Keratinocyte (primary cell): ENCODE data around the gene CPLX3. TPM values are rescaled to one million over a fixed set of nuclear protein-coding genes. Genes with fewer than 3 reads are reported as not detected.

Experiments used
- DNase-seq: peaks from one replicate; pipeline ENCODE4 v3.0.0-alpha.2; 2011; ENCODE audit warnings: low read depth, missing footprints, low spot score
- FAIRE-seq: peaks from 2 replicates; lab custom pipeline; 2011; peaks lifted over from hg19 to GRCh38; lab: Jason Lieb, UNC
- H2AFZ ChIP-seq: 2 replicates; pipeline ENCODE4 v1.6.0; 2012; ENCODE audit warnings: low read length, control low read depth, inconsistent platforms; ENCODE audit not compliant: control insufficient read depth
- H3K27ac ChIP-seq: 2 replicates; pipeline ENCODE4 v1.5.1; 2011; ENCODE audit warnings: low read length; ENCODE audit not compliant: control insufficient read depth, insufficient read depth
- H3K27me3 ChIP-seq: 3 replicates; pipeline ENCODE4 v1.6.0; 2011; ENCODE audit warnings: low read length; ENCODE audit not compliant: control insufficient read depth, insufficient read depth; ENCODE audit errors: extremely low read depth
- H3K36me3 ChIP-seq, 2 experiments: 2 replicates in 1 of 2; 3 replicates in 1 of 2; pipeline ENCODE4 v1.5.1; 2011; ENCODE audit warnings: low read length in 2 of 2, mild to moderate bottlenecking in 1 of 2; ENCODE audit not compliant: control insufficient read depth in 2 of 2, insufficient read depth in 2 of 2; ENCODE audit errors: extremely low read depth in 1 of 2
- H3K4me1 ChIP-seq: 3 replicates; pipeline ENCODE4 v1.5.1; 2011; ENCODE audit warnings: low read length; ENCODE audit not compliant: control insufficient read depth, insufficient read depth; ENCODE audit errors: extremely low read depth
- H3K4me2 ChIP-seq: 3 replicates; pipeline ENCODE4 v1.6.0; 2011; ENCODE audit warnings: low read depth, low read length; ENCODE audit not compliant: control insufficient read depth, insufficient read depth; ENCODE audit errors: extremely low read depth
- H3K4me3 ChIP-seq, 3 experiments: fragments of 200-600 bp in 1 of 3; sonication (generic) in 1 of 3; 2 replicates in 2 of 3; 3 replicates in 1 of 3; pipeline ENCODE4 v1.5.1; 2011 to 2016; ENCODE audit warnings: low read length in 3 of 3, mild to moderate bottlenecking in 3 of 3, control low read depth in 2 of 3, inconsistent platforms in 1 of 3, low read depth in 1 of 3, mixed read lengths in 1 of 3, mixed run types in 1 of 3, moderate library complexity in 1 of 3; ENCODE audit not compliant: control insufficient read depth in 2 of 3, insufficient read depth in 2 of 3; ENCODE audit errors: extremely low read depth in 1 of 3
- H3K79me2 ChIP-seq: 2 replicates; pipeline ENCODE4 v1.6.0; 2012; ENCODE audit warnings: low read length; ENCODE audit not compliant: control insufficient read depth, insufficient read depth
- H3K9ac ChIP-seq: 3 replicates; pipeline ENCODE4 v1.6.0; 2011; ENCODE audit warnings: low read length; ENCODE audit not compliant: control insufficient read depth, insufficient read depth; ENCODE audit errors: extremely low read depth
- H3K9me1 ChIP-seq: 3 replicates; pipeline ENCODE4 v1.6.0; 2011; ENCODE audit warnings: low read length; ENCODE audit not compliant: control insufficient read depth, insufficient read depth; ENCODE audit errors: extremely low read depth
- H3K9me3 ChIP-seq: 2 replicates; pipeline ENCODE4 v1.5.1; 2012; ENCODE audit warnings: low read depth, low read length; ENCODE audit not compliant: control insufficient read depth
- H4K20me1 ChIP-seq: 3 replicates; pipeline ENCODE4 v1.6.0; 2011; ENCODE audit warnings: low read length; ENCODE audit not compliant: control insufficient read depth, insufficient read depth; ENCODE audit errors: extremely low read depth
- EZH2 ChIP-seq: IDR thresholded peaks from one replicate; pipeline ENCODE4 v1.6.1; 2012; ENCODE audit warnings: inconsistent platforms, mild to moderate bottlenecking, low read length, moderate library complexity
- dilution Hi-C: fragments of 300-500 bp; cut with MboI; formaldehyde crosslinking; loops from one replicate; pipeline ENCODE4 v1.7.0; 2020; ENCODE audit warnings: low sequenced_read_pairs; ENCODE audit not compliant: extremely low pct_ligation_motif_present
- polyA plus RNA-seq, 5 experiments: library from polyadenylated mRNA; depleted of rRNA in 3 of 5; stranded (reverse) in 3 of 5; stranded (forward) in 1 of 5; unstranded in 1 of 5; fragments of >200 nt; gene quantifications; 1 replicate in 1 of 5; 2 replicates in 3 of 5; 3 replicates in 1 of 5; pipeline versions ENCODE4 v1.2.1 to v1.2.3, GENCODE V29; 2011 to 2012; ENCODE audit warnings: missing spikeins in 2 of 5, low read depth in 1 of 5, low replicate concordance in 1 of 5
- TF ChIP-seq, protein P1 (sequence below), 3 experiments: IDR thresholded peaks in 1 of 3; conservative IDR thresholded peaks in 1 of 3; optimal IDR thresholded peaks in 1 of 3; 2 replicates in 2 of 3; 3 replicates in 1 of 3; pipeline versions ENCODE3 to v1.5.1; 2011; ENCODE audit warnings: low read length in 3 of 3, mild to moderate bottlenecking in 3 of 3, moderate library complexity in 2 of 3, control low read depth in 1 of 3, inconsistent platforms in 1 of 3; ENCODE audit not compliant: insufficient read depth in 2 of 3; ENCODE audit errors: extremely low read depth in 1 of 3

The CPLX3 gene
- polyA plus RNA-seq, 1 donor (not counting 4 experiments of a cell fraction or from before 2014, with no cell fraction given) = not detected

GRCh38 chr15:74798388-74799254 lies 27.8 kb upstream of the CPLX3 start:
- Histone ChIP-seq H3K4me1 (peaks cover 34% of the 10 kb centered on the region), H3K79me2 (peaks cover 35% of the 10 kb centered on the region), H3K9ac (no peak overlapping the region), H3K27ac (peak overlapping the region; percentile 98), H3K4me3 (no peak overlapping the region), H3K9me1 (peaks cover 7% of the 10 kb centered on the region), H3K9me3 (no peaks in the 10 kb centered on the region), H3K27me3 (no peaks in the 10 kb centered on the region), H3K4me2 (no peak overlapping the region), H3K36me3 (peaks cover 27 to 29% of the 10 kb centered on the region in 2 experiments), H2AFZ (no peak overlapping the region), H4K20me1 (peaks cover 8% of the 10 kb centered on the region)
- TF ChIP-seq EZH2 = no peak
- TF ChIP-seq, protein P1, sequence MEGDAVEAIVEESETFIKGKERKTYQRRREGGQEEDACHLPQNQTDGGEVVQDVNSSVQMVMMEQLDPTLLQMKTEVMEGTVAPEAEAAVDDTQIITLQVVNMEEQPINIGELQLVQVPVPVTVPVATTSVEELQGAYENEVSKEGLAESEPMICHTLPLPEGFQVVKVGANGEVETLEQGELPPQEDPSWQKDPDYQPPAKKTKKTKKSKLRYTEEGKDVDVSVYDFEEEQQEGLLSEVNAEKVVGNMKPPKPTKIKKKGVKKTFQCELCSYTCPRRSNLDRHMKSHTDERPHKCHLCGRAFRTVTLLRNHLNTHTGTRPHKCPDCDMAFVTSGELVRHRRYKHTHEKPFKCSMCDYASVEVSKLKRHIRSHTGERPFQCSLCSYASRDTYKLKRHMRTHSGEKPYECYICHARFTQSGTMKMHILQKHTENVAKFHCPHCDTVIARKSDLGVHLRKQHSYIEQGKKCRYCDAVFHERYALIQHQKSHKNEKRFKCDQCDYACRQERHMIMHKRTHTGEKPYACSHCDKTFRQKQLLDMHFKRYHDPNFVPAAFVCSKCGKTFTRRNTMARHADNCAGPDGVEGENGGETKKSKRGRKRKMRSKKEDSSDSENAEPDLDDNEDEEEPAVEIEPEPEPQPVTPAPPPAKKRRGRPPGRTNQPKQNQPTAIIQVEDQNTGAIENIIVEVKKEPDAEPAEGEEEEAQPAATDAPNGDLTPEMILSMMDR (optimal IDR thresholded peaks at IDR 0.05 in 1 of 3, IDR thresholded peaks at IDR 0.05 in 1 of 3, conservative IDR thresholded peaks at IDR 0.05 in 1 of 3; ENCODE audit: extremely low read depth in 1 of 3, insufficient read depth in 2 of 3, low read length in 3 of 3) = no peak
- DNase-seq (no peak), FAIRE-seq (no peak)
- dilution Hi-C loops = no loop called here

DNA sequence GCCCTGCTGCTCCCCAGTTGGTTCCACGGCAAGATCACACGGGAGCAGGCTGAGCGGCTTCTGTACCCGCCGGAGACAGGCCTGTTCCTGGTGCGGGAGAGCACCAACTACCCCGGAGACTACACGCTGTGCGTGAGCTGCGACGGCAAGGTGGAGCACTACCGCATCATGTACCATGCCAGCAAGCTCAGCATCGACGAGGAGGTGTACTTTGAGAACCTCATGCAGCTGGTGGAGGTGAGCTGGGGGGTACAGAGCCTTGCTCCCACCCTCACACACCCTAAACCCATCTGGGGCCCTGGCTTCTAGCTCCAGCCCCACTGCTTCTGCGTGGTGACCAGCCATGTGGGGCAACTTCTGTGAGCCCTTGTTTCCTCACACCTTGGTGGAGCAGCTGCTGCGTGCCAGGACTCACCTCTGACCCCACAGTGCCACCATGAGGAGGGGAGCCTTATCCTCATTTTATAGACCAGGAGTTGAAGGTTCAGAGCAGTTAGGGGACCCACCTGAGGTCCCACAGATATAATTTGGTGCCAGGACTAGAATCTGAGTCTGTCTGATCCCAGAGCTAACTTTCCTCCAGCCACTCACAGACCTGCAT lies 27.1 kb upstream of the CPLX3 start:
- H3K9me1 ChIP-seq = peaks cover 7% of the 10 kb centered on the region
- H3K4me3 ChIP-seq = no peak overlapping the region
- peaks cover 35% of the 10 kb centered on the region for H3K79me2 ChIP-seq
- H2AFZ ChIP-seq = no peak overlapping the region
- TF ChIP-seq, protein P1 (optimal IDR thresholded peaks at IDR 0.05 in 1 of 3, IDR thresholded peaks at IDR 0.05 in 1 of 3, conservative IDR thresholded peaks at IDR 0.05 in 1 of 3; ENCODE audit: extremely low read depth in 1 of 3, insufficient read depth in 2 of 3, low read length in 3 of 3) = no peak
- TF ChIP-seq EZH2 = no peak
- peak overlapping the region; percentile 85 for H3K9ac ChIP-seq
- no peak for DNase-seq
- no peaks in the 10 kb centered on the region for H3K9me3 ChIP-seq
- H4K20me1 ChIP-seq = peaks cover 6% of the 10 kb centered on the region
- H3K4me2 ChIP-seq = peak overlapping the region; percentile 87
- no peak for FAIRE-seq
- H3K36me3 ChIP-seq = peaks cover 31 to 36% of the 10 kb centered on the region in 2 experiments
- dilution Hi-C loops = no loop called here
- H3K27ac ChIP-seq = peak overlapping the region; percentile 98
- H3K27me3 ChIP-seq = no peaks in the 10 kb centered on the region
- peaks cover 31% of the 10 kb centered on the region for H3K4me1 ChIP-seq
